HepG2 (cell line): ENCODE data around the gene MLLT10. TPM values are rescaled to one million over a fixed set of nuclear protein-coding genes. Genes with fewer than 3 reads are reported as not detected.

Experiments
- ATAC-seq: fragments of 200-7000 bp; cut with Tn5 transposase; 3 replicates; pipeline ENCODE4 v1.9.1; 2020; ENCODE audit warnings: mild to moderate bottlenecking, moderate library complexity
- BruUV-seq: library from RNA; stranded (reverse); fragments of 400-500 nt; replicated peaks from 2 replicates; lab custom pipeline; 2021; lab: Mats Ljungman, UMichigan
- CTCF ChIA-PET: fragments of 300-600 bp; formaldehyde crosslinking; extraction: SDS; loops from one replicate; lab custom pipeline; 2021; ENCODE audit warnings: low total read pairs, inconsistent platforms, low intra/inter-chr PET ratio; lab: Yijun Ruan, JAX
- POLR2A ChIA-PET: fragments of 350-600 bp; sonication (Branson Sonifier 250); formaldehyde crosslinking; loops from one replicate; lab custom pipeline; 2020; ENCODE audit warnings: antibody characterized with exemption, inconsistent platforms; lab: Yijun Ruan, JAX
- DNase-seq: peaks from one replicate; pipeline ENCODE4 v3.0.0-alpha.2; 2015; ENCODE audit warnings: low spot score
- FAIRE-seq: peaks from 3 replicates; lab custom pipeline; 2011; peaks lifted over from hg19 to GRCh38; lab: Jason Lieb, UNC
- H2AFZ ChIP-seq: one replicate; pipeline ENCODE4 v1.6.1; 2011; ENCODE audit warnings: low read length, inconsistent platforms
- H3K27ac ChIP-seq: fragments of 300-600 bp; 3 replicates; pipeline ENCODE4 v1.8.0; 2011; ENCODE audit warnings: mixed run types, mild to moderate bottlenecking, mixed read lengths, low read length, inconsistent platforms; ENCODE audit not compliant: insufficient read depth; ENCODE audit errors: extremely low read length
- H3K27me3 ChIP-seq, 2 experiments: fragments of 200-600 bp in 1 of 2; 2 replicates in 1 of 2; 3 replicates in 1 of 2; pipeline versions ENCODE4 v1.6.0 to v1.8.0; 2011; ENCODE audit warnings: low read length in 2 of 2, mild to moderate bottlenecking in 2 of 2, moderate library complexity in 2 of 2, inconsistent platforms in 1 of 2; ENCODE audit not compliant: insufficient read depth in 2 of 2, control insufficient read depth in 1 of 2
- H3K36me3 ChIP-seq, 2 experiments: fragments of 200-600 bp in 1 of 2; replicated peaks in 1 of 2; 2 replicates in 1 of 2; 3 replicates in 1 of 2; pipeline versions ENCODE4 v1.5.1 to v1.8.0; 2011; ENCODE audit warnings: low read length in 2 of 2, inconsistent platforms in 1 of 2; ENCODE audit not compliant: insufficient read depth in 2 of 2, control insufficient read depth in 1 of 2
- H3K4me1 ChIP-seq: 2 replicates; pipeline ENCODE4 v1.5.1; 2012; ENCODE audit warnings: low read length, inconsistent platforms; ENCODE audit not compliant: insufficient read depth
- H3K4me2 ChIP-seq: 2 replicates; pipeline ENCODE4 v1.6.0; 2011; ENCODE audit warnings: low read depth, low read length, inconsistent platforms
- H3K4me3 ChIP-seq, 3 experiments: fragments of 200-600 bp in 1 of 3; sonication (generic), shearing (Covaris generic) in 1 of 3; replicated peaks in 1 of 3; 2 replicates each; pipeline ENCODE4 v1.5.1; 2011 to 2016; ENCODE audit warnings: low read length in 3 of 3, inconsistent platforms in 2 of 3, low read depth in 2 of 3, mild to moderate bottlenecking in 2 of 3, control low read depth in 1 of 3, mixed read lengths in 1 of 3; ENCODE audit not compliant: insufficient read depth in 1 of 3
- H3K79me2 ChIP-seq: one replicate; pipeline ENCODE4 v1.6.1; 2011; ENCODE audit warnings: low read length, inconsistent platforms; ENCODE audit not compliant: insufficient read depth
- H3K9ac ChIP-seq: 2 replicates; pipeline ENCODE4 v1.6.0; 2011; ENCODE audit warnings: mild to moderate bottlenecking, low read depth, low read length, inconsistent platforms; ENCODE audit not compliant: insufficient read depth
- H3K9me3 ChIP-seq: 2 replicates; pipeline ENCODE4 v1.5.1; 2012; ENCODE audit warnings: mild to moderate bottlenecking, low read length
- H4K20me1 ChIP-seq: 2 replicates; pipeline ENCODE4 v1.6.0; 2011; ENCODE audit warnings: inconsistent platforms, mild to moderate bottlenecking, low read length, moderate library complexity; ENCODE audit not compliant: insufficient read depth
- ASH2L ChIP-seq: fragments of 300-600, 200-600 bp; sonication (generic); IDR thresholded peaks from 2 replicates; pipeline ENCODE4 v1.7.0; 2017; ENCODE audit warnings: low read depth, mild to moderate bottlenecking, moderate library complexity, mixed read lengths, low read length; ENCODE audit not compliant: insufficient read length
- ATAD3A ChIP-seq: sonication (generic); formaldehyde crosslinking; IDR thresholded peaks from 2 replicates; pipeline ENCODE4 v1.4.0; 2020; ENCODE audit warnings: missing genetic modification reagents
- CCAR2 ChIP-seq: fragments of 200-400 bp; formaldehyde crosslinking; optimal IDR thresholded peaks from 2 replicates; pipeline ENCODE3; 2018; ENCODE audit warnings: low read depth, mild to moderate bottlenecking, low read length, moderate library complexity
- FLYWCH1 ChIP-seq: sonication (generic); formaldehyde crosslinking; IDR thresholded peaks from 2 replicates; pipeline ENCODE4 v1.8.1; 2023; ENCODE audit warnings: mild to moderate bottlenecking, missing genetic modification reagents
- HNF1A ChIP-seq, 2 experiments: sonication (generic) in 1 of 2; formaldehyde crosslinking in 1 of 2; IDR thresholded peaks; 2 replicates each; pipeline versions ENCODE4 v1.4.0 to v1.6.1; 2016 to 2020; ENCODE audit warnings: borderline replicate concordance in 1 of 2, low read depth in 1 of 2, mild to moderate bottlenecking in 1 of 2, missing genetic modification reagents in 1 of 2
- HNRNPL ChIP-seq: fragments of 200-400 bp; formaldehyde crosslinking; IDR thresholded peaks from 2 replicates; pipeline ENCODE4 v1.6.1; 2017; ENCODE audit warnings: mild to moderate bottlenecking, low read depth, low read length
- KLF11 ChIP-seq: IDR thresholded peaks from 2 replicates; pipeline ENCODE4 v1.6.1; 2016; ENCODE audit warnings: missing compliant biosample characterization
- KLF9 ChIP-seq: IDR thresholded peaks from 2 replicates; pipeline ENCODE4 v1.6.1; 2016; ENCODE audit warnings: low read depth
- NFIB ChIP-seq: sonication (generic); formaldehyde crosslinking; IDR thresholded peaks from 2 replicates; pipeline ENCODE4 v1.9.0; 2021; ENCODE audit warnings: missing genetic modification reagents, mild to moderate bottlenecking, borderline replicate concordance
- NRL ChIP-seq: sonication (generic); formaldehyde crosslinking; IDR thresholded peaks from 2 replicates; pipeline ENCODE4 v1.5.0; 2020; ENCODE audit warnings: missing genetic modification reagents, mild to moderate bottlenecking, moderate library complexity, borderline replicate concordance
- RFX5 ChIP-seq: IDR thresholded peaks from 2 replicates; pipeline ENCODE4 v1.6.1; 2011; ENCODE audit warnings: low read depth, low read length, improper control_type of control experiment
- TEAD2 ChIP-seq: sonication (generic); formaldehyde crosslinking; IDR thresholded peaks from 2 replicates; pipeline ENCODE4 v1.9.0; 2021; ENCODE audit warnings: missing genetic modification reagents
- ZBTB42 ChIP-seq: sonication (generic); formaldehyde crosslinking; IDR thresholded peaks from 2 replicates; pipeline ENCODE4 v1.5.0; 2020; ENCODE audit warnings: mild to moderate bottlenecking, missing genetic modification reagents
- ZNF3 ChIP-seq: IDR thresholded peaks from 2 replicates; pipeline ENCODE4 v1.7.0; 2017; ENCODE audit warnings: inconsistent platforms
- ZNF709 ChIP-seq: sonication (generic); formaldehyde crosslinking; IDR thresholded peaks from 2 replicates; pipeline ENCODE4 v1.5.0; 2020; ENCODE audit warnings: mild to moderate bottlenecking, missing genetic modification reagents
- ZNF724P ChIP-seq: sonication (generic); formaldehyde crosslinking; IDR thresholded peaks from 2 replicates; pipeline ENCODE4 v1.8.0; 2022; ENCODE audit warnings: missing genetic modification reagents, borderline replicate concordance
- ZNF879 ChIP-seq: sonication (generic); formaldehyde crosslinking; IDR thresholded peaks from 2 replicates; pipeline ENCODE4 v1.8.1; 2023; ENCODE audit warnings: missing genetic modification reagents
- in situ Hi-C: cut with HindIII; loops from 2 replicates; pipeline ENCODE4 v1.10.0; 2017; ENCODE audit warnings: low pct_unique_long_range_greater_than_20kb; ENCODE audit not compliant: extremely low pct_ligation_motif_present
- intact Hi-C: fragments of 100-400 bp; cut with micrococcal nuclease; formaldehyde crosslinking; loops from one replicate; pipeline ENCODE4 v1.10.0; 2022; ENCODE audit not compliant: unreplicated experiment
- polyA plus RNA-seq, 8 experiments: library from polyadenylated mRNA; depleted of rRNA in 3 of 8; stranded (reverse) in 7 of 8; unstranded in 1 of 8; fragments of >200 nt; fragmentation: Illumina TruSeq in 4 of 8; extraction: Trizol in 4 of 8; gene quantifications; 2 replicates each; pipeline versions ENCODE4 v1.2.1 to v1.2.3, GENCODE V29; 2011 to 2016; ENCODE audit warnings: low read depth in 4 of 8, missing spikeins in 1 of 8, mixed read lengths in 1 of 8; ENCODE audit not compliant: insufficient read depth in 1 of 8
- total RNA-seq, 5 experiments: library from RNA; depleted of rRNA; stranded (reverse); fragments of >200 nt; fragmentation: Illumina TruSeq; extraction: Trizol; gene quantifications; 2 replicates each; pipeline ENCODE4 v1.2.3, GENCODE V29; 2016; ENCODE audit warnings: low read depth in 1 of 5
- TF ChIP-seq, protein P1 (sequence below): sonication (generic); formaldehyde crosslinking; IDR thresholded peaks from 2 replicates; pipeline ENCODE4 v1.5.1; 2020; ENCODE audit warnings: missing genetic modification reagents, mild to moderate bottlenecking, borderline replicate concordance
- TF ChIP-seq, protein P2 (sequence below): IDR thresholded peaks from 2 replicates; pipeline ENCODE4 v1.6.1; 2016; ENCODE audit warnings: mild to moderate bottlenecking

MLLT10 gene
- total and polyA plus RNA-seq, 2 of the 13 experiments (the other 11 are each of a cell fraction or from before 2014, with no cell fraction given), result 51.3 to 84.1 TPM

- Histone ChIP-seq H4K20me1 (no peaks in the 10 kb centered on the region; the same call in 1 of the 2 replicates), H3K9me3 (no peaks in the 10 kb centered on the region), H3K79me2 (peaks cover 6% of the 10 kb centered on the region), H3K27me3 (no peaks in the 10 kb centered on the region), H3K27ac (no peak overlapping the region), H3K36me3 (peaks cover 6 to 51% of the 10 kb centered on the region in 2 experiments), H2AFZ (no peak overlapping the region), H3K9ac (no peak overlapping the region), H3K4me1 (peaks cover 30% of the 10 kb centered on the region), H3K4me3 (no peak overlapping the region), H3K4me2 (no peak overlapping the region)
- in situ Hi-C loops (no loop called here), intact Hi-C loops (no loop called here)
- no TSS peak for BruUV-seq
- POLR2A ChIA-PET, result no interaction called here
- FAIRE-seq (no peak), ATAC-seq (no peak), DNase-seq (no peak)
- CTCF ChIA-PET, result no interaction called here
- TF ChIP-seq HNRNPL (no peak), HNF1A (IDR thresholded peaks at IDR 0.05; ENCODE audit: low read depth) (no peak), HNF1A (CRISPR knock-in tag; IDR thresholded peaks at IDR 0.05; ENCODE audit: borderline replicate concordance) (no peak), TEAD2 (CRISPR knock-in tag) (no peak), KLF11 (CRISPR knock-in tag) (no peak), RFX5 (no peak), ATAD3A (CRISPR knock-in tag) (no peak), ASH2L (no peak), ZNF724P (CRISPR knock-in tag) (no peak), CCAR2 (no peak), NRL (CRISPR knock-in tag) (no peak), FLYWCH1 (CRISPR knock-in tag) (no peak), ZBTB42 (CRISPR knock-in tag) (no peak), ZNF879 (CRISPR knock-in tag) (no peak), ZNF3 (CRISPR knock-in tag) (no peak), NFIB (no peak), KLF9 (no peak), ZNF709 (CRISPR knock-in tag) (no peak)
- TF ChIP-seq, protein P1, sequence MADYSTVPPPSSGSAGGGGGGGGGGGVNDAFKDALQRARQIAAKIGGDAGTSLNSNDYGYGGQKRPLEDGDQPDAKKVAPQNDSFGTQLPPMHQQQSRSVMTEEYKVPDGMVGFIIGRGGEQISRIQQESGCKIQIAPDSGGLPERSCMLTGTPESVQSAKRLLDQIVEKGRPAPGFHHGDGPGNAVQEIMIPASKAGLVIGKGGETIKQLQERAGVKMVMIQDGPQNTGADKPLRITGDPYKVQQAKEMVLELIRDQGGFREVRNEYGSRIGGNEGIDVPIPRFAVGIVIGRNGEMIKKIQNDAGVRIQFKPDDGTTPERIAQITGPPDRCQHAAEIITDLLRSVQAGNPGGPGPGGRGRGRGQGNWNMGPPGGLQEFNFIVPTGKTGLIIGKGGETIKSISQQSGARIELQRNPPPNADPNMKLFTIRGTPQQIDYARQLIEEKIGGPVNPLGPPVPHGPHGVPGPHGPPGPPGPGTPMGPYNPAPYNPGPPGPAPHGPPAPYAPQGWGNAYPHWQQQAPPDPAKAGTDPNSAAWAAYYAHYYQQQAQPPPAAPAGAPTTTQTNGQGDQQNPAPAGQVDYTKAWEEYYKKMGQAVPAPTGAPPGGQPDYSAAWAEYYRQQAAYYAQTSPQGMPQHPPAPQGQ (CRISPR knock-in tag), result no peak
- TF ChIP-seq, protein P2, sequence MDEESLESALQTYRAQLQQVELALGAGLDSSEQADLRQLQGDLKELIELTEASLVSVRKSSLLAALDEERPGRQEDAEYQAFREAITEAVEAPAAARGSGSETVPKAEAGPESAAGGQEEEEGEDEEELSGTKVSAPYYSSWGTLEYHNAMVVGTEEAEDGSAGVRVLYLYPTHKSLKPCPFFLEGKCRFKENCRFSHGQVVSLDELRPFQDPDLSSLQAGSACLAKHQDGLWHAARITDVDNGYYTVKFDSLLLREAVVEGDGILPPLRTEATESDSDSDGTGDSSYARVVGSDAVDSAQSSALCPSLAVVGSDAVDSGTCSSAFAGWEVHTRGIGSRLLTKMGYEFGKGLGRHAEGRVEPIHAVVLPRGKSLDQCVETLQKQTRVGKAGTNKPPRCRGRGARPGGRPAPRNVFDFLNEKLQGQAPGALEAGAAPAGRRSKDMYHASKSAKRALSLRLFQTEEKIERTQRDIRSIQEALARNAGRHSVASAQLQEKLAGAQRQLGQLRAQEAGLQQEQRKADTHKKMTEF (CRISPR knock-in tag), result no peak
Observed at GRCh38 chr10:21627331-21627730, 93.3 kb downstream of the MLLT10 start.
